Esophagus muscularis mucosa (tissue), 4 donors: ENCODE results near the gene CLDN7. TPM values are rescaled to one million over a fixed set of nuclear protein-coding genes. Genes with fewer than 3 reads are reported as not detected.

ENCODE experiments used
- DNase-seq: peaks from one replicate; pipeline ENCODE4 v3.0.0-alpha.2; 2017; ENCODE audit errors: extremely low spot score
- H3K27ac ChIP-seq, 4 donors: fragments of 200-600 bp; sonication (generic); replicated peaks in 1 of 4; 1 replicate in 3 of 4; 2 replicates in 1 of 4; pipeline ENCODE4 v1.5.1; 2016 to 2019; ENCODE audit warnings: mild to moderate bottlenecking in 1 of 4
- H3K27me3 ChIP-seq, 4 donors: fragments of 200-600 bp; sonication (generic); one replicate each; pipeline versions ENCODE4 v1.5.1 to v1.6.0; 2016 to 2019
- H3K36me3 ChIP-seq, 4 donors: fragments of 200-600 bp; sonication (generic); one replicate each; pipeline ENCODE4 v1.5.1; 2016 to 2019
- H3K4me1 ChIP-seq, 4 donors: fragments of 200-600 bp; sonication (generic); one replicate each; pipeline ENCODE4 v1.5.1; 2016 to 2019
- H3K4me3 ChIP-seq, 4 donors: fragments of 200-600 bp; sonication (generic); 1 replicate in 2 of 4; 2 replicates in 2 of 4; pipeline ENCODE4 v1.5.1; 2016 to 2019; ENCODE audit warnings: mild to moderate bottlenecking in 4 of 4, moderate library complexity in 1 of 4
- H3K9me3 ChIP-seq, 4 donors: fragments of 200-600 bp; sonication (generic); 1 replicate in 3 of 4; 2 replicates in 1 of 4; pipeline ENCODE4 v1.5.1; 2016 to 2019
- EP300 ChIP-seq: sonication (generic); formaldehyde crosslinking; IDR thresholded peaks from one replicate; pipeline ENCODE4 v1.6.1; 2017; ENCODE audit warnings: antibody characterized with exemption
- POLR2A ChIP-seq: fragments of 450-650 bp; IDR thresholded peaks from one replicate; pipeline ENCODE4 v1.6.1; 2017; ENCODE audit warnings: antibody characterized with exemption, moderate library complexity, mild to moderate bottlenecking, low read depth
- POLR2AphosphoS5 ChIP-seq, 2 donors: sonication (generic); formaldehyde crosslinking; IDR thresholded peaks; one replicate each; pipeline ENCODE4 v1.6.1; 2017; ENCODE audit warnings: antibody characterized with exemption in 2 of 2
- WGBS: methylation state at CpG from one replicate; pipeline ENCODE4 v1.1.5; 2018; 5-methylcytosine and 5-hydroxymethylcytosine counted together
- intact Hi-C: fragments of 100-400 bp; cut with DNase I; formaldehyde crosslinking; loops from one replicate; pipeline ENCODE4 v1.15.1; 2023
- total RNA-seq, 4 donors: library from RNA; depleted of rRNA; stranded (reverse); fragments of >200 nt; gene quantifications; one replicate each; pipeline versions ENCODE4 v1.1.0 to v1.2.1, GENCODE V29; 2016
- TF ChIP-seq, protein P1 (sequence below), 3 experiments: fragments of 200-600 bp in 2 of 3; fragments of 450-650 bp in 1 of 3; sonication (generic) in 2 of 3; IDR thresholded peaks; one replicate each; pipeline ENCODE4 v1.5.1; 2017 to 2019; ENCODE audit warnings: antibody characterized with exemption in 3 of 3, mild to moderate bottlenecking in 2 of 3, moderate library complexity in 1 of 3

Gene CLDN7
- total RNA-seq = 1 to 10 TPM; 1.7 to 3.4 (median 2.1) TPM

DNA sequence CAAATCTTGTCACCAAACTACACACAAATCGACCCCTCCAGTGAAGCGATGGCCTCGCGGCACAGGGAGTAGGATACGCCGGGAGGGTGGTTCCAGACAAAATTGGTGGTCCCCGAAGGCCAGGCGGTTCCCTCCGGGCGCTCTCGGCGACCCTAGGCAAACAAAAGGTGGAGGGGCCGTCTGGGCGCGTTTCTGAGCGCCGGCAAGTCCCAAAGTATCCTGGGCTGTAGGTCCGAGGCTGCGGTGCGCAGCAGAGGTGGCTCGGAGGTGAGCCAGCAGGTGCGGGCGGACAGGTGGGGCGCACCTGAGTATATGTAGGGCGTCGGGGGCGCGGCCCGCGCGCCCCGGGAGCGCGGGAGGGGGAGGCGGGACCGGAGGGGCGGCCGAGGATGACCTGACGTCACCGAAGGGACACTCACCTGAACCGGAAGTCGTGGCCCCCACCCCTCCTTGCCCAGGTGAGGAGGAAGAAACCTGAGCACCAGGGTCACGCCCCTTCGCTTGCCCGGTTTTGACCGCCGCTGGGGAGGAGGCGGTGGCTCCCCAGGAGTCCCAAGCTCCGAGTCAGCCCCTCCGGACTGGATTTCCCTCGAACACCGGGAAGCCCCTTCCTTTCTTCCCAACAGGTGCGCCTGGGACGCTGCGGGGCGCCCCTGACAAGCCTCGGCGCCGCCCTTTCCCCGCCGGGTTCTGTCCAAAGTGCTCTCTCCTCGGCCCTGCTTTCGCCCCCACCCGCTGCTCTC, at the start of gene CLDN7:
CLDN7 (minus strand) TSS at position 287 of the 743 bp plus-strand sequence. CDS start 435 bp downstream, outside the sequence.
- H3K27me3 ChIP-seq = peaks cover 17 to 63% (median 37%) of the 10 kb centered on the region in 4 donors

GRCh38 chr17:7311110-7311705, 48.9 kb upstream of the CLDN7 start:
- peaks cover 60 to 79% (median 71%) of the 10 kb centered on the region in 4 donors for H3K4me1 ChIP-seq

More for the DNA sequence above, at the start of gene CLDN7:
- intact Hi-C loops = no loop called here
- no peak for TF ChIP-seq POLR2A
- no peak for TF ChIP-seq EP300
- TF ChIP-seq, protein P1, sequence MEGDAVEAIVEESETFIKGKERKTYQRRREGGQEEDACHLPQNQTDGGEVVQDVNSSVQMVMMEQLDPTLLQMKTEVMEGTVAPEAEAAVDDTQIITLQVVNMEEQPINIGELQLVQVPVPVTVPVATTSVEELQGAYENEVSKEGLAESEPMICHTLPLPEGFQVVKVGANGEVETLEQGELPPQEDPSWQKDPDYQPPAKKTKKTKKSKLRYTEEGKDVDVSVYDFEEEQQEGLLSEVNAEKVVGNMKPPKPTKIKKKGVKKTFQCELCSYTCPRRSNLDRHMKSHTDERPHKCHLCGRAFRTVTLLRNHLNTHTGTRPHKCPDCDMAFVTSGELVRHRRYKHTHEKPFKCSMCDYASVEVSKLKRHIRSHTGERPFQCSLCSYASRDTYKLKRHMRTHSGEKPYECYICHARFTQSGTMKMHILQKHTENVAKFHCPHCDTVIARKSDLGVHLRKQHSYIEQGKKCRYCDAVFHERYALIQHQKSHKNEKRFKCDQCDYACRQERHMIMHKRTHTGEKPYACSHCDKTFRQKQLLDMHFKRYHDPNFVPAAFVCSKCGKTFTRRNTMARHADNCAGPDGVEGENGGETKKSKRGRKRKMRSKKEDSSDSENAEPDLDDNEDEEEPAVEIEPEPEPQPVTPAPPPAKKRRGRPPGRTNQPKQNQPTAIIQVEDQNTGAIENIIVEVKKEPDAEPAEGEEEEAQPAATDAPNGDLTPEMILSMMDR (IDR thresholded peaks at IDR 0.05) = no peak
- TF ChIP-seq POLR2AphosphoS5 (IDR thresholded peaks at IDR 0.05) = no peak
- no peaks in the 10 kb centered on the region for H3K9me3 ChIP-seq
- peaks cover 19 to 25% (median 23%) of the 10 kb centered on the region in 4 donors for H3K36me3 ChIP-seq
- H3K27ac ChIP-seq = peak within 1 kb of the TSS in 2 of 4 donors; percentile 10 to 24
- 8% methylated on average over 48 of the region's 64 CpGs for WGBS
- H3K4me3 ChIP-seq = peak within 1 kb of the TSS; percentile 44 to 64 (median 52)
- peaks cover 25 to 40% (median 30%) of the 10 kb centered on the region in 4 donors for H3K4me1 ChIP-seq
- DNase-seq = no peak

DNA sequence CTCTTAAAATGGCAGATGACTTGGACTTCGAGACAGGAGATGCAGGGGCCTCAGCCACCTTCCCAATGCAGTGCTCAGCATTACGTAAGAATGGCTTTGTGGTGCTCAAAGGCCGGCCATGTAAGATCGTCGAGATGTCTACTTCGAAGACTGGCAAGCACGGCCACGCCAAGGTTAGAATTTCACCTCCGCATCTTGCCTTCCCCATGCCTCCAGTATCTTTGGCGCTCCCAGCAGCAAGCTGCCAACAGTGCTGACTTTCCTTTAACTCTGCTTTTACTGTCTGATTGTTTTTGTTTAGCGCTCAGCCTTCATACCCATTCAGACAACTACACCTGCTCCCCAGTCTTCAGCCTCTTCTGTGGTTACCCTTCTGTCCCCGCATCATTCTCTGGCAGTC, 47.4 kb upstream of the CLDN7 start:
- peaks cover 38 to 50% (median 47%) of the 10 kb centered on the region in 4 donors for H3K36me3 ChIP-seq
- H3K4me3 ChIP-seq = peak overlapping the region in 1 of 4 donors; percentile 98

More at GRCh38 chr17:7311110-7311705, 48.9 kb upstream of the CLDN7 start:
- intact Hi-C loops = no loop called here
- H3K27me3 ChIP-seq = no peaks in the 10 kb centered on the region
- DNase-seq = no peak
- H3K27ac ChIP-seq = peak overlapping the region; percentile 0 to 95 (median 20)
- H3K36me3 ChIP-seq = peaks cover 38 to 55% (median 49%) of the 10 kb centered on the region in 4 donors
- no peaks in the 10 kb centered on the region for H3K9me3 ChIP-seq
- no peak overlapping the region for H3K4me3 ChIP-seq
- 89% methylated on average over 7 of the region's 7 CpGs for WGBS
- no peak for TF ChIP-seq POLR2A
- TF ChIP-seq EP300 = no peak
- TF ChIP-seq, protein P1 (IDR thresholded peaks at IDR 0.05) = no peak
- no peak for TF ChIP-seq POLR2AphosphoS5 (IDR thresholded peaks at IDR 0.05)

GRCh38 chr17:7308625-7309433, 46.6 kb upstream of the CLDN7 start:
- TF ChIP-seq EP300 = no peak
- TF ChIP-seq POLR2AphosphoS5 (IDR thresholded peaks at IDR 0.05) = peak; percentile 64 to 83
- no peaks in the 10 kb centered on the region for H3K9me3 ChIP-seq
- H3K4me1 ChIP-seq = peaks cover 47 to 63% (median 56%) of the 10 kb centered on the region in 4 donors
- peak overlapping the region; percentile 95 to 100 (median 96) for H3K4me3 ChIP-seq
- 4% methylated on average over 11 of the region's 14 CpGs for WGBS
- peaks cover 38 to 45% (median 44%) of the 10 kb centered on the region in 4 donors for H3K36me3 ChIP-seq
- intact Hi-C loops = no loop called here
- H3K27ac ChIP-seq = peak overlapping the region; percentile 95 to 100 (median 100)
- no peak for DNase-seq
- no peaks in the 10 kb centered on the region for H3K27me3 ChIP-seq

More for the DNA sequence above, 47.4 kb upstream of the CLDN7 start:
- peak overlapping the region; percentile 95 to 100 (median 100) for H3K27ac ChIP-seq
- H3K4me1 ChIP-seq = peaks cover 54 to 71% (median 64%) of the 10 kb centered on the region in 4 donors
- TF ChIP-seq POLR2A (no peak), POLR2AphosphoS5 (IDR thresholded peaks at IDR 0.05) (no peak), EP300 (no peak)
- TF ChIP-seq, protein P1 (IDR thresholded peaks at IDR 0.05) = no peak
- intact Hi-C loops = no loop called here
- no peak for DNase-seq
- no peaks in the 10 kb centered on the region for H3K9me3 ChIP-seq
- 89% methylated on average over 12 of the region's 12 CpGs for WGBS
- H3K27me3 ChIP-seq = no peaks in the 10 kb centered on the region
